Central memory CD8-positive, alpha-beta T cell (primary cell): Measurements from ENCODE around the gene TNIP2.
A peak's percentile ranks its signal among the peaks of the same experiment; 100 is the strongest.
"Not testable (repeated sequence)": the region's sequence is repeated elsewhere in the genome, so short reads cannot be mapped to it uniquely, and the experiment has no call there.

Source experiments
- ATAC-seq: fragments of 150-1000 bp; cut with Tn5 transposase; replicated peaks from 2 replicates; pipeline ENCODE4 v1.10.0; 2022; ENCODE audit warnings: mild to moderate bottlenecking, moderate FRiP score, moderate number of reproducible peaks; ENCODE audit not compliant: poor library complexity, severe bottlenecking; ENCODE audit errors: extremely low read depth
- DNase-seq, 2 donors: peaks; one replicate each; pipeline ENCODE4 v3.0.0; 2021; ENCODE audit warnings: low spot score in 2 of 2
- H3K27ac Mint-ChIP-seq: one replicate; pipeline ENCODE4 v1.8.0; 2022; ENCODE audit warnings: low read depth, mild to moderate bottlenecking, moderate library complexity, mixed read lengths
- H3K27me3 Mint-ChIP-seq: one replicate; pipeline ENCODE4 v1.8.0; 2022; ENCODE audit warnings: mixed read lengths
- H3K36me3 Mint-ChIP-seq: one replicate; pipeline ENCODE4 v1.8.0; 2022; ENCODE audit warnings: mild to moderate bottlenecking, moderate library complexity, mixed read lengths; ENCODE audit not compliant: insufficient read depth
- H3K4me1 Mint-ChIP-seq: one replicate; pipeline ENCODE4 v1.8.0; 2022; ENCODE audit warnings: mixed read lengths
- H3K4me3 Mint-ChIP-seq: one replicate; pipeline ENCODE4 v1.8.0; 2022; ENCODE audit warnings: mild to moderate bottlenecking, moderate library complexity, mixed read lengths
- H3K9me3 Mint-ChIP-seq: one replicate; pipeline ENCODE4 v1.8.0; 2022; ENCODE audit warnings: mixed read lengths

TNIP2 gene

GRCh38 chr4:2742081-2742822 is 13.9 kb downstream of the TNIP2 start:
- Mint-ChIP-seq H3K27ac (peak overlapping the region; percentile 22), H3K36me3 (peaks cover 43% of the 10 kb centered on the region), H3K9me3 (no peaks in the 10 kb centered on the region), H3K4me3 (no peak overlapping the region), H3K27me3 (no peaks in the 10 kb centered on the region), H3K4me1 (peaks cover 20% of the 10 kb centered on the region)
- ATAC-seq = no peak
- no peak for DNase-seq

GRCh38 chr4:2741626-2742025 is 14.5 kb downstream of the TNIP2 start:
- H3K4me1 Mint-ChIP-seq = peaks cover 15% of the 10 kb centered on the region

GRCh38 chr4:2738296-2738695 is 17.8 kb downstream of the TNIP2 start:
- H3K4me3 Mint-ChIP-seq = not testable (repeated sequence)
- peak overlapping the region; percentile 11 for H3K27ac Mint-ChIP-seq
- peaks cover 22% of the 10 kb centered on the region for H3K36me3 Mint-ChIP-seq

More at GRCh38 chr4:2741626-2742025, 14.5 kb downstream of the TNIP2 start:
- Mint-ChIP-seq H3K9me3 (no peaks in the 10 kb centered on the region), H3K27me3 (no peaks in the 10 kb centered on the region), H3K27ac (peak overlapping the region; percentile 37), H3K36me3 (peaks cover 38% of the 10 kb centered on the region), H3K4me3 (no peak overlapping the region)
- ATAC-seq (no peak), DNase-seq (no peak)

GRCh38 chr4:2735869-2736268 is 20.3 kb downstream of the TNIP2 start:
- H3K27ac Mint-ChIP-seq = peak overlapping the region; percentile 77
- ATAC-seq (no peak), DNase-seq (no peak)
- H3K4me3 Mint-ChIP-seq = no peak overlapping the region
- peaks cover 6% of the 10 kb centered on the region for H3K9me3 Mint-ChIP-seq
- peaks cover 26% of the 10 kb centered on the region for H3K36me3 Mint-ChIP-seq
- H3K27me3 Mint-ChIP-seq = no peaks in the 10 kb centered on the region
- H3K4me1 Mint-ChIP-seq = peaks cover 17% of the 10 kb centered on the region

More at GRCh38 chr4:2738296-2738695, 17.8 kb downstream of the TNIP2 start:
- H3K27me3 Mint-ChIP-seq, H3K9me3 Mint-ChIP-seq, H3K4me1 Mint-ChIP-seq, DNase-seq, ATAC-seq: not testable (repeated sequence)

- Mint-ChIP-seq H3K36me3 (peaks cover 25% of the 10 kb centered on the region), H3K4me1 (peaks cover 17% of the 10 kb centered on the region), H3K27ac (peak overlapping the region; percentile 77), H3K9me3 (peaks cover 6% of the 10 kb centered on the region), H3K4me3 (no peak overlapping the region), H3K27me3 (no peaks in the 10 kb centered on the region)
- ATAC-seq = no peak
- no peak for DNase-seq
Measured at GRCh38 chr4:2734612-2735011, 21.5 kb downstream of the TNIP2 start.

- H3K4me3 Mint-ChIP-seq = no peak overlapping the region
- ATAC-seq = no peak
- H3K27ac Mint-ChIP-seq = peak overlapping the region; percentile 77
Measured at GRCh38 chr4:2733844-2734574, 22.1 kb downstream of the TNIP2 start.

GRCh38 chr4:2733001-2733843 is 22.9 kb downstream of the TNIP2 start:
- DNase-seq (no peak), ATAC-seq (no peak)
- Mint-ChIP-seq H3K9me3 (peaks cover 6% of the 10 kb centered on the region), H3K27me3 (no peaks in the 10 kb centered on the region), H3K4me3 (no peak overlapping the region), H3K4me1 (peaks cover 13% of the 10 kb centered on the region), H3K36me3 (peaks cover 28% of the 10 kb centered on the region), H3K27ac (peak overlapping the region; percentile 83)

More at GRCh38 chr4:2733844-2734574, 22.1 kb downstream of the TNIP2 start:
- Mint-ChIP-seq H3K9me3 (peaks cover 6% of the 10 kb centered on the region), H3K27me3 (no peaks in the 10 kb centered on the region), H3K36me3 (peaks cover 25% of the 10 kb centered on the region), H3K4me1 (peaks cover 17% of the 10 kb centered on the region)
- no peak for DNase-seq

GRCh38 chr4:2732526-2732925 is 23.6 kb downstream of the TNIP2 start:
- peaks cover 12% of the 10 kb centered on the region for H3K4me1 Mint-ChIP-seq
- H3K36me3 Mint-ChIP-seq = peaks cover 27% of the 10 kb centered on the region
- DNase-seq = no peak
- no peak overlapping the region for H3K4me3 Mint-ChIP-seq
- H3K27me3 Mint-ChIP-seq = no peaks in the 10 kb centered on the region
- peak overlapping the region; percentile 83 for H3K27ac Mint-ChIP-seq
- peaks cover 6% of the 10 kb centered on the region for H3K9me3 Mint-ChIP-seq
- no peak for ATAC-seq

- ATAC-seq (no peak), DNase-seq (no peak)
- Mint-ChIP-seq H3K27me3 (no peaks in the 10 kb centered on the region), H3K4me1 (peaks cover 12% of the 10 kb centered on the region), H3K27ac (peak overlapping the region; percentile 83), H3K9me3 (peaks cover 6% of the 10 kb centered on the region), H3K36me3 (peaks cover 33% of the 10 kb centered on the region), H3K4me3 (no peak overlapping the region)
Measured at GRCh38 chr4:2731907-2732317, 24.2 kb downstream of the TNIP2 start.

- Mint-ChIP-seq H3K36me3 (peaks cover 37% of the 10 kb centered on the region), H3K4me1 (peaks cover 12% of the 10 kb centered on the region), H3K27me3 (no peaks in the 10 kb centered on the region), H3K4me3 (no peak overlapping the region), H3K27ac (no peak overlapping the region), H3K9me3 (no peaks in the 10 kb centered on the region)
- ATAC-seq (no peak), DNase-seq (no peak)
Measured at GRCh38 chr4:2729533-2729875, 26.6 kb downstream of the TNIP2 start.

- H3K9me3 Mint-ChIP-seq = no peaks in the 10 kb centered on the region
- no peak overlapping the region for H3K4me3 Mint-ChIP-seq
- no peak for DNase-seq
- no peak for ATAC-seq
- no peak overlapping the region for H3K27ac Mint-ChIP-seq
- H3K27me3 Mint-ChIP-seq = no peaks in the 10 kb centered on the region
- H3K36me3 Mint-ChIP-seq = peaks cover 38% of the 10 kb centered on the region
- H3K4me1 Mint-ChIP-seq = peaks cover 17% of the 10 kb centered on the region
Measured at GRCh38 chr4:2728806-2729532, 27.2 kb downstream of the TNIP2 start.

GRCh38 chr4:2728221-2728620 is 27.9 kb downstream of the TNIP2 start:
- no peak overlapping the region for H3K27ac Mint-ChIP-seq
- H3K4me3 Mint-ChIP-seq = no peak overlapping the region
- H3K27me3 Mint-ChIP-seq = no peaks in the 10 kb centered on the region
- H3K36me3 Mint-ChIP-seq = peaks cover 38% of the 10 kb centered on the region
- peaks cover 19% of the 10 kb centered on the region for H3K4me1 Mint-ChIP-seq
- H3K9me3 Mint-ChIP-seq = no peaks in the 10 kb centered on the region
- ATAC-seq (no peak), DNase-seq (no peak)
